GM08714 (cell line): ENCODE results near the gene GRID1.

Experiments
- H3K4me3 ChIP-seq: fragments of 200-500 bp; sonication (Bioruptor generic); 2 replicates; pipeline ENCODE4 v1.5.1; 2014; ENCODE audit warnings: mild to moderate bottlenecking, low read length, inconsistent platforms
- ZNF274 ChIP-seq: IDR thresholded peaks from 2 replicates; pipeline ENCODE4 v1.6.1; 2012; ENCODE audit warnings: mild to moderate bottlenecking, low read depth, low read length

The GRID1 gene

GRCh38 chr10:86360657-86361056, 5.9 kb downstream of the GRID1 start:
- no peak for TF ChIP-seq ZNF274
- no peak overlapping the region for H3K4me3 ChIP-seq

GRCh38 chr10:86359954-86360353, 6.6 kb downstream of the GRID1 start:
- H3K4me3 ChIP-seq: no peak overlapping the region
- TF ChIP-seq ZNF274: no peak

GRCh38 chr10:86359111-86359510, 7.5 kb downstream of the GRID1 start:
- no peak for TF ChIP-seq ZNF274
- no peak overlapping the region for H3K4me3 ChIP-seq

- no peak overlapping the region for H3K4me3 ChIP-seq
- TF ChIP-seq ZNF274: no peak
These were observed 8.9 kb downstream of the GRID1 start for GRCh38 chr10:86357676-86358075.

- no peak overlapping the region for H3K4me3 ChIP-seq
These were observed 9.6 kb downstream of the GRID1 start for GRCh38 chr10:86357041-86357440.

GRCh38 chr10:86356296-86356695, 10.3 kb downstream of the GRID1 start:
- no peak for TF ChIP-seq ZNF274
- H3K4me3 ChIP-seq: no peak overlapping the region

More at GRCh38 chr10:86357041-86357440, 9.6 kb downstream of the GRID1 start:
- no peak for TF ChIP-seq ZNF274

- no peak overlapping the region for H3K4me3 ChIP-seq
- no peak for TF ChIP-seq ZNF274
These were observed 11.0 kb downstream of the GRID1 start for GRCh38 chr10:86355571-86356038.

- TF ChIP-seq ZNF274: no peak
- no peak overlapping the region for H3K4me3 ChIP-seq
These were observed 11.6 kb downstream of the GRID1 start for GRCh38 chr10:86354761-86355540.

- no peak for TF ChIP-seq ZNF274
- H3K4me3 ChIP-seq: no peak overlapping the region
These were observed 12.8 kb downstream of the GRID1 start for GRCh38 chr10:86353506-86354485.

- TF ChIP-seq ZNF274: no peak
These were observed 15.7 kb downstream of the GRID1 start for GRCh38 chr10:86350897-86351296.

GRCh38 chr10:86349940-86350630, 16.5 kb downstream of the GRID1 start:
- no peak for TF ChIP-seq ZNF274
- H3K4me3 ChIP-seq: no peak overlapping the region

More at GRCh38 chr10:86350897-86351296, 15.7 kb downstream of the GRID1 start:
- no peak overlapping the region for H3K4me3 ChIP-seq

- no peak overlapping the region for H3K4me3 ChIP-seq
- no peak for TF ChIP-seq ZNF274
These were observed 17.1 kb downstream of the GRID1 start for GRCh38 chr10:86349474-86349873.

- H3K4me3 ChIP-seq: no peak overlapping the region
- no peak for TF ChIP-seq ZNF274
These were observed 18.0 kb downstream of the GRID1 start for GRCh38 chr10:86348321-86349210.
